HEK293T (cell line): ENCODE results near the gene TXNRD2.

ENCODE experiments used
- BHLHE40 ChIP-seq: fragments of 450-650 bp; IDR thresholded peaks from 2 replicates; pipeline ENCODE4 v1.6.1; 2016; ENCODE audit warnings: mild to moderate bottlenecking, moderate library complexity, borderline replicate concordance
- ELF4 ChIP-seq: fragments of 450-650 bp; IDR thresholded peaks from 2 replicates; pipeline ENCODE4 v1.6.1; 2017; ENCODE audit warnings: antibody characterized with exemption
- FOXA1 ChIP-seq: fragments of 450-650 bp; IDR thresholded peaks from 2 replicates; pipeline ENCODE4 v1.6.1; 2016; ENCODE audit warnings: mild to moderate bottlenecking
- FOXK2 ChIP-seq: fragments of 450-650 bp; IDR thresholded peaks from 2 replicates; pipeline ENCODE4 v1.6.1; 2016; ENCODE audit warnings: mild to moderate bottlenecking
- FOXM1 ChIP-seq: fragments of 450-650 bp; IDR thresholded peaks from 2 replicates; pipeline ENCODE4 v1.6.1; 2017; ENCODE audit warnings: mild to moderate bottlenecking, borderline replicate concordance
- L3MBTL2 ChIP-seq: fragments of 450-650 bp; conservative IDR thresholded peaks from 2 replicates; pipeline ENCODE4 v1.6.1; 2016; ENCODE audit warnings: mild to moderate bottlenecking
- NFRKB ChIP-seq: fragments of 450-650 bp; IDR thresholded peaks from 2 replicates; pipeline ENCODE4 v1.6.1; 2016; ENCODE audit warnings: mild to moderate bottlenecking, moderate library complexity
- SUZ12 ChIP-seq: fragments of 450-650 bp; IDR thresholded peaks from 2 replicates; pipeline ENCODE4 v1.6.1; 2016; ENCODE audit warnings: mild to moderate bottlenecking
- ZNF384 ChIP-seq: fragments of 450-650 bp; IDR thresholded peaks from 2 replicates; pipeline ENCODE4 v1.6.1; 2016

GRCh38 chr22:19904174-19904856, 37.3 kb downstream of the TXNRD2 start:
- TF ChIP-seq FOXA1 (no peak), BHLHE40 (no peak), L3MBTL2 (no peak), ELF4 (no peak), ZNF384 (no peak), NFRKB (no peak), SUZ12 (no peak), FOXK2 (no peak), FOXM1 (no peak)
